LoVo (cell line): Measurements from ENCODE around the gene GNPTAB.
A peak's percentile ranks its signal among the peaks of the same experiment; 100 is the strongest.
"Not testable (repeated sequence)": the region's sequence is repeated elsewhere in the genome, so short reads cannot be mapped to it uniquely, and the experiment has no call there.

ENCODE experiments used
- DNase-seq: peaks from one replicate; pipeline ENCODE4 v3.0.0-alpha.2; 2016; ENCODE audit warnings: low spot score

The GNPTAB gene

GRCh38 chr12:101830367-101831325 is at the start of gene GNPTAB:
Gene GNPTAB (minus strand): TSS chr12:101830959. CDS start chr12:101830675, 284 bp downstream.
- DNase-seq = peak; percentile 96

GRCh38 chr12:101878243-101878821 is 47.6 kb upstream of the GNPTAB start:
- DNase-seq = no peak

GRCh38 chr12:101877806-101878242 is 47.1 kb upstream of the GNPTAB start:
- DNase-seq = peak; percentile 28

- peak; percentile 95 for DNase-seq
These were observed 46.4 kb upstream of the GNPTAB start, which contains the start of gene DRAM1 for GRCh38 chr12:101876861-101877805. Gene DRAM1 (plus strand): TSS chr12:101877580. CDS start chr12:101877790, 210 bp downstream.

DNA sequence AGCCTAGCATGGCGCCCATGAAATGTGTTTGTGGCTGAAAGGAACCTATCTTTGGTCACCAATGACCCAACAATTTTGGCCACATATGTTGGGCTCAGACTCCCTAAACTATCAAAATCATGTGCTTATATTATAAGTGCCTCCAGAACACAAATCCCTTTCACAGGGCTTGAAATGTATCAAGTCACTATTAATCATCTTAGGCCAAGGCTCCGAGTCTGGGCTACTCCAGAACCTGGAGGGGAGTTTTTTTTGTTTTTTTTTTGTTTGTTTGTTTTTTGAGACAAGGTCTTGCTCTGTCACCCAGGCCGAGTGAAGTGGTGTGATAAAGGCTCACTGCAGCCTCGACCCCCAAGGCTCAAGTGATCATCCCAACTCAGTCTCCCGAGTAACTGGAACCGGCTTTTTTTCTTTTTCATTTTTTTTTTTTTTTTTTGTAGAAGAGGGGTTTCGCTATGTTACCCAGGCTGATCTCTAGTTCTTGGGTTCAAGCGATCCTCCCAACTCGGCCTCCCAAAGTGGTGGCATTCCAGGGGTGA is 45.6 kb upstream of the GNPTAB start:
- no peak for DNase-seq

DNA sequence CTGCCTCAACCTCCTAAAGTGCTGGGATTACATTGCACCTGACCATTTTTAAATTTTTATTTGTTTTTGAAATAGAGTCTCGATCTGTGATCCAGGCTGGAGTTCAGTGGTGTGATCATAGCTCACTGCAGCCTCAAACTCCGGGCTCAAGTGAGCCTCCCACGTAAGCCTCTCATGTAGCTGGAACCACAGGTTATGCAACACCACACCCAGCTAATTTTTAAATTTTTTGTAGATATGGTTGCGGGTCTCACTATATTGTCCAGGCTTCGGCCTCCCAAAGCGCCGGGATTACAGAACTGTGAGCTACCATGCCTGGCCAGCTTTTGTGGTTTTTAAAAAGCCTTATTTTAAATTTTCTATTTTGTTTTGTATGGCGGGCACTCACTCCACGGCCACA is 44.4 kb upstream of the GNPTAB start:
- no peak for DNase-seq

GRCh38 chr12:101870925-101871324 is 40.2 kb upstream of the GNPTAB start:
- no peak for DNase-seq

GRCh38 chr12:101867619-101868018 is 36.9 kb upstream of the GNPTAB start:
- not testable (repeated sequence) for DNase-seq

DNA sequence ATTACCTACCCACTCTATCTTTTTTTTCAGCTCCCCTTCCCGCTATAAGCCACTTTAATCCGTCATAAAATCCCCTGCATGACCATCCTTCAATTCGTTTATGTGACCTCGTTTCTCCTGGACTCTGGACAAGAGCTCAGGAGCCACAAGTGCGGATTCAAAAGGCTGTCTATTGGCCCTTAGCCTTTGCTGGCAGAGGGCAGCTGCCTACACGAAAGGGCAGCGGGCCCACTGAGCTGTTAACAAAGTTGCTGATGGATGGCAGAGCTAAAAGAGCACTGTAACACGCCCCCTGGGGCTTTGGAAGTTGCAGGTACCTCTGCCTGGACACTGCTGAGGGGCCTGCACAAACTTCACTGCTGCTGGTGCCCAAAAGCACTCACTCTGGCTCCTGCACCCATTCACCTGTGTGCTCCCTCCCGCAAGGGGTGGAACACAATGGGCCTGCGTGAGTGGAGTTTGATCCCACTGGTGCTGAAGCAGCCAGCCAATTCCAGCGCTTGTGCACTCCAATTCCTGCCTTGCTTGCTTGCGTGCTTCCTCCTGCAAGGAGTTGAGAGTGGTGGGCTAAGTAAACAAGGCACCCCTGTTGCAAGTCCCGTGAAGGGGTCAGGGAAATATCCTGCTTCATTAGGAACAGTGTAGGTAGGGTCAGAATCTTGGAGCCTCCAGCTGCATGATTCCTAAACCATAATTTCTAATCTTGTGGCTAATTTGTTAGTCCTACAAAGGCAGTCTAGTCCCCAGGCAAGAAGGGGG is 36.0 kb upstream of the GNPTAB start:
- no peak for DNase-seq

DNA sequence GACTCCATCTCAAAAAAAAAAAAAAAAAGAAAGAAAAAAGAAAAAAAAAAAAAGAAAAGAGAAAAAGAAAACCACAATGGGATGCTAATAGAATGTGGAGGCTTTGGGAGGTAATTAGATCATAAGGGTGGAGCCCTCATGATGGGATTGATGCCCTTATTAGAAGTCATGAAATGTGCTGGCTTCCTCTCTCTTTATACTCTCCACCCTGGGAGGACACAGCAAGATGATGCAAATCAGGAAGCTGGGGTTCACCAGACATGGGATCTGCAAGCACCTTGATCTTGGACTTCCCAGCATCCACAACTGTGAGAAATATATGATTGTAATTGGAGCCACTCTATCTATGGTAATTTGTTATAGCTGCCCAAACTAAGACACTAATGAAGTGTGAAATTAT is 33.2 kb upstream of the GNPTAB start:
- DNase-seq = no peak

GRCh38 chr12:101862245-101862644 is 31.5 kb upstream of the GNPTAB start:
- DNase-seq = no peak

GRCh38 chr12:101861688-101862087 is 30.9 kb upstream of the GNPTAB start:
- not testable (repeated sequence) for DNase-seq

DNA sequence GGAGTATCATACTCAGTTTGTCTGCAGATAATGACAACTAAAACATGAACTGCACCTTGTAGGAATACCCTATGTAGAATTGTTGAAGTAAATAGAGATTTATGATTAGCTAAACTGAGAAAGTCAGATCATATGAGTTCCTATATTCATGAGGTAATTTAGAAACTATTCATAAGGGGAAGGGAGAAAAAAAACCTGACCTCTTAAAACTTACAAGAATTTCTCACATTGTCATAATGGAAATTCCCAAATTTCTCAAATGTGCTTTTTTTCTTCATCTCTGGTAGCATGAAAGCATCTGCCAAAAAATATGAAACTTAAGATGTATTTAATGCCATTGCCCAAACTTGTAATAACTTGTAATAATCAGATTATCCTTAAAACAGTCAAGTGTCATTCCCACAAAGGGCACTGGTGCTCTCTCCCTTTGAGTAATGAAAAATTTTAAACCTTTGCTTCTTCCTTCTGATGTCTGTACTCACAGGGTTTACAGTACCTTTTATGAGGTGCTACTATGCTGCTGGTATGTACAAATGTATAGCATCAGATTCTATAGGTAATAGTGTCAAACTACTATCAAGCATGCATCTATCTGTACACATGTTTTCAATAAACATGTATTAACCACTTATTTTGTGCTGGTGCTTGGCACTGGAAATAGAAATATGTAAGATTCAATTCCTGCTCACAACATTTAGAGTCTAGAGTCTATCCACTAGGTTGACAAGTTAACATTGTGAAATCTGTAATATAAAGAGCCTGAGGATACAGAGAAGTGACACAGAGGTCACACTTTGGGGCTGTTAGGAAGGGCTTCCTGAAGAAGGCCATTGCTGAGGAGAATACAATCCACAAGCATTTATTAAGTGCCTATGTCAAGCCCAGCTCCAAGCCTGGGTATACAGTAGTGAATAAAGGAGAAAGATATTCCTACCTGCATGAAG is 29.2 kb upstream of the GNPTAB start:
- no peak for DNase-seq

GRCh38 chr12:101858361-101858760 is 27.6 kb upstream of the GNPTAB start:
- no peak for DNase-seq

- peak; percentile 16 for DNase-seq
These were observed 26.3 kb upstream of the GNPTAB start for GRCh38 chr12:101857043-101857558.

- not testable (repeated sequence) for DNase-seq
These were observed 25.9 kb upstream of the GNPTAB start for GRCh38 chr12:101856614-101857013.

DNA sequence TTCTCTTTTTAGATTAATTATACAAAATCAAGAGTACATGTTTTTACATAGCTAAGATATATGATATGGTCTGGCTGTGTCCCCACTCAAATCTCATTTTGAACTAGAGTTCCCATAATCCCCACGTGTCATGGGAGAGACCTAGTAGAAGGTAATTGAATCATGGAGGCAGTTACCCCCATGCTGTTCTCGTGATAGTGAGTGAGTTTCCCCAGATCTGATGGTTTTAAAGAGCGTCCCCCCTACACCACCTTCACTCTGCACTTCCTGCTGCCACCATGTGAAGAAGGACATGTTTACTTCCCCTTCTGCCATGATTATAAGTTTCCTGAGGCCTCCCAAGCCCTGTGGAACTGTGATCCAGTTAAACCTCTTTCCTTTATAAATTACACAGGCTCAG is 25.2 kb upstream of the GNPTAB start:
- DNase-seq = no peak

DNA sequence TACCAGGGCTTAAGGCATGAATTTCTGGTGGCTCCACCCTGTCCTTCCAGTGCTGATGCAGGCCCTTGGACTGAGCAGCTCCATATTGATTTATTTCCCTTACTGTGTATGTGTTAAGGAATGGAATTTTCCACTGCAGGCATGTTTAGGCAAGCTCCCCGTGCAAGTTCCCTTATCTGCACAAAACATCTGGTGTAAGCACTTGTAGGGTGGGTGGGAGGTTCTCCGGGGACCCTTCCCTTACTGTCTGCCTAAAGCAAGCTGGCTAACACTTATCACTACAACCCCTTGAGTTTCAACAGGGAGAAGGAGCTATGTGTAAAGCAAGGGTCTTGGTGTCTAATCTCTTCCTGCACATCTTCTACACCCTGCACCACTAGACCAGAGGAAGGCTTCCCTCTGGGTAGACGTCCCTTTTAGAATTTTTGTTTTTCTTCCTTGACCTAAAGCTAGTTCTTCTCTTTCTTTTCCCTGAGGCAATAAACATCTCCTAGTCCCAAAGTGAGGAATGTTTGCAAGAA is 24.7 kb upstream of the GNPTAB start:
- DNase-seq = no peak

- no peak for DNase-seq
These were observed 24.0 kb upstream of the GNPTAB start for GRCh38 chr12:101854747-101855146.
